HepG2 (cell line): ENCODE results near the gene LRRIQ4. TPM values are rescaled to one million over a fixed set of nuclear protein-coding genes. Genes with fewer than 3 reads are reported as not detected.

Experiments used
- ATAC-seq: fragments of 200-7000 bp; cut with Tn5 transposase; 3 replicates; pipeline ENCODE4 v1.9.1; 2020; ENCODE audit warnings: mild to moderate bottlenecking, moderate library complexity
- BruUV-seq: library from RNA; stranded (reverse); fragments of 400-500 nt; replicated peaks from 2 replicates; lab custom pipeline; 2021; lab: Mats Ljungman, UMichigan
- CTCF ChIA-PET: fragments of 300-600 bp; formaldehyde crosslinking; extraction: SDS; loops from one replicate; lab custom pipeline; 2021; ENCODE audit warnings: low total read pairs, inconsistent platforms, low intra/inter-chr PET ratio; lab: Yijun Ruan, JAX
- POLR2A ChIA-PET: fragments of 350-600 bp; sonication (Branson Sonifier 250); formaldehyde crosslinking; loops from one replicate; lab custom pipeline; 2020; ENCODE audit warnings: antibody characterized with exemption, inconsistent platforms; lab: Yijun Ruan, JAX
- DNase-seq: peaks from one replicate; pipeline ENCODE4 v3.0.0-alpha.2; 2015; ENCODE audit warnings: low spot score
- FAIRE-seq: peaks from 3 replicates; lab custom pipeline; 2011; peaks lifted over from hg19 to GRCh38; lab: Jason Lieb, UNC
- H2AFZ ChIP-seq: one replicate; pipeline ENCODE4 v1.6.1; 2011; ENCODE audit warnings: low read length, inconsistent platforms
- H3K27ac ChIP-seq: fragments of 300-600 bp; 3 replicates; pipeline ENCODE4 v1.8.0; 2011; ENCODE audit warnings: mixed run types, mild to moderate bottlenecking, mixed read lengths, low read length, inconsistent platforms; ENCODE audit not compliant: insufficient read depth; ENCODE audit errors: extremely low read length
- H3K27me3 ChIP-seq, 2 experiments: fragments of 200-600 bp in 1 of 2; 2 replicates in 1 of 2; 3 replicates in 1 of 2; pipeline versions ENCODE4 v1.6.0 to v1.8.0; 2011; ENCODE audit warnings: low read length in 2 of 2, mild to moderate bottlenecking in 2 of 2, moderate library complexity in 2 of 2, inconsistent platforms in 1 of 2; ENCODE audit not compliant: insufficient read depth in 2 of 2, control insufficient read depth in 1 of 2
- H3K36me3 ChIP-seq, 2 experiments: fragments of 200-600 bp in 1 of 2; replicated peaks in 1 of 2; 2 replicates in 1 of 2; 3 replicates in 1 of 2; pipeline versions ENCODE4 v1.5.1 to v1.8.0; 2011; ENCODE audit warnings: low read length in 2 of 2, inconsistent platforms in 1 of 2; ENCODE audit not compliant: insufficient read depth in 2 of 2, control insufficient read depth in 1 of 2
- H3K4me1 ChIP-seq: 2 replicates; pipeline ENCODE4 v1.5.1; 2012; ENCODE audit warnings: low read length, inconsistent platforms; ENCODE audit not compliant: insufficient read depth
- H3K4me2 ChIP-seq: 2 replicates; pipeline ENCODE4 v1.6.0; 2011; ENCODE audit warnings: low read depth, low read length, inconsistent platforms
- H3K4me3 ChIP-seq, 3 experiments: fragments of 200-600 bp in 1 of 3; sonication (generic), shearing (Covaris generic) in 1 of 3; replicated peaks in 1 of 3; 2 replicates each; pipeline ENCODE4 v1.5.1; 2011 to 2016; ENCODE audit warnings: low read length in 3 of 3, inconsistent platforms in 2 of 3, low read depth in 2 of 3, mild to moderate bottlenecking in 2 of 3, control low read depth in 1 of 3, mixed read lengths in 1 of 3; ENCODE audit not compliant: insufficient read depth in 1 of 3
- H3K79me2 ChIP-seq: one replicate; pipeline ENCODE4 v1.6.1; 2011; ENCODE audit warnings: low read length, inconsistent platforms; ENCODE audit not compliant: insufficient read depth
- H3K9ac ChIP-seq: 2 replicates; pipeline ENCODE4 v1.6.0; 2011; ENCODE audit warnings: mild to moderate bottlenecking, low read depth, low read length, inconsistent platforms; ENCODE audit not compliant: insufficient read depth
- H3K9me3 ChIP-seq: 2 replicates; pipeline ENCODE4 v1.5.1; 2012; ENCODE audit warnings: mild to moderate bottlenecking, low read length
- H4K20me1 ChIP-seq: 2 replicates; pipeline ENCODE4 v1.6.0; 2011; ENCODE audit warnings: inconsistent platforms, mild to moderate bottlenecking, low read length, moderate library complexity; ENCODE audit not compliant: insufficient read depth
- ESRRA ChIP-seq: sonication (generic); formaldehyde crosslinking; IDR thresholded peaks from 2 replicates; pipeline ENCODE4 v1.5.1; 2020; ENCODE audit warnings: mild to moderate bottlenecking, low read depth, missing genetic modification reagents
- HNF1A ChIP-seq, 2 experiments: sonication (generic) in 1 of 2; formaldehyde crosslinking in 1 of 2; IDR thresholded peaks; 2 replicates each; pipeline versions ENCODE4 v1.4.0 to v1.6.1; 2016 to 2020; ENCODE audit warnings: borderline replicate concordance in 1 of 2, low read depth in 1 of 2, mild to moderate bottlenecking in 1 of 2, missing genetic modification reagents in 1 of 2
- LCORL ChIP-seq, 2 experiments: fragments of 450-650 bp in 1 of 2; sonication (generic) in 1 of 2; formaldehyde crosslinking in 1 of 2; IDR thresholded peaks; 2 replicates each; pipeline versions ENCODE4 v1.5.0 to v1.6.1; 2017 to 2020; ENCODE audit warnings: antibody characterized with exemption in 1 of 2, missing genetic modification reagents in 1 of 2
- MAFK ChIP-seq, 2 experiments: IDR thresholded peaks in 1 of 2; conservative IDR thresholded peaks in 1 of 2; 2 replicates each; pipeline ENCODE4 v1.6.1; 2011; ENCODE audit warnings: improper control_type of control experiment in 2 of 2, low read length in 2 of 2
- MTF1 ChIP-seq: sonication (generic); formaldehyde crosslinking; IDR thresholded peaks from 2 replicates; pipeline ENCODE4 v1.5.0; 2020; ENCODE audit warnings: missing genetic modification reagents
- TAF1 ChIP-seq: sonication (generic); formaldehyde crosslinking; IDR thresholded peaks from 2 replicates; pipeline ENCODE4 v1.4.0; 2020; ENCODE audit warnings: missing genetic modification reagents
- TCF7 ChIP-seq: sonication (generic); IDR thresholded peaks from 2 replicates; pipeline ENCODE4 v1.6.1; 2016; ENCODE audit warnings: antibody characterized with exemption, low read depth
- YEATS2 ChIP-seq: sonication (generic); formaldehyde crosslinking; IDR thresholded peaks from 2 replicates; pipeline ENCODE4 v1.4.0; 2020; ENCODE audit warnings: missing genetic modification reagents, borderline replicate concordance
- ZFP37 ChIP-seq: sonication (generic); formaldehyde crosslinking; IDR thresholded peaks from 2 replicates; pipeline ENCODE4 v1.4.0; 2020; ENCODE audit warnings: missing genetic modification reagents, borderline replicate concordance
- WGBS: methylation state at CpG from one replicate; pipeline ENCODE4 v1.1.6; 2017; ENCODE audit warnings: low lambda C conversion rate; 5-methylcytosine and 5-hydroxymethylcytosine counted together
- in situ Hi-C: cut with HindIII; loops from 2 replicates; pipeline ENCODE4 v1.10.0; 2017; ENCODE audit warnings: low pct_unique_long_range_greater_than_20kb; ENCODE audit not compliant: extremely low pct_ligation_motif_present
- intact Hi-C: fragments of 100-400 bp; cut with micrococcal nuclease; formaldehyde crosslinking; loops from one replicate; pipeline ENCODE4 v1.10.0; 2022; ENCODE audit not compliant: unreplicated experiment
- polyA plus RNA-seq, 8 experiments: library from polyadenylated mRNA; depleted of rRNA in 3 of 8; stranded (reverse) in 7 of 8; unstranded in 1 of 8; fragments of >200 nt; fragmentation: Illumina TruSeq in 4 of 8; extraction: Trizol in 4 of 8; gene quantifications; 2 replicates each; pipeline versions ENCODE4 v1.2.1 to v1.2.3, GENCODE V29; 2011 to 2016; ENCODE audit warnings: low read depth in 4 of 8, missing spikeins in 1 of 8, mixed read lengths in 1 of 8; ENCODE audit not compliant: insufficient read depth in 1 of 8
- total RNA-seq, 5 experiments: library from RNA; depleted of rRNA; stranded (reverse); fragments of >200 nt; fragmentation: Illumina TruSeq; extraction: Trizol; gene quantifications; 2 replicates each; pipeline ENCODE4 v1.2.3, GENCODE V29; 2016; ENCODE audit warnings: low read depth in 1 of 5
- TF ChIP-seq, protein P1 (sequence below): sonication (generic); formaldehyde crosslinking; IDR thresholded peaks from 2 replicates; pipeline ENCODE4 v1.8.0; 2023; ENCODE audit warnings: mild to moderate bottlenecking, missing genetic modification reagents
- TF ChIP-seq, protein P2 (sequence below): sonication (generic); formaldehyde crosslinking; IDR thresholded peaks from 2 replicates; pipeline ENCODE4 v1.4.0; 2020; ENCODE audit warnings: low read depth, mild to moderate bottlenecking, missing genetic modification reagents

The LRRIQ4 gene
- total and polyA plus RNA-seq, 2 of the 13 experiments (the other 11 are each of a cell fraction or from before 2014, with no cell fraction given) = not detected

DNA sequence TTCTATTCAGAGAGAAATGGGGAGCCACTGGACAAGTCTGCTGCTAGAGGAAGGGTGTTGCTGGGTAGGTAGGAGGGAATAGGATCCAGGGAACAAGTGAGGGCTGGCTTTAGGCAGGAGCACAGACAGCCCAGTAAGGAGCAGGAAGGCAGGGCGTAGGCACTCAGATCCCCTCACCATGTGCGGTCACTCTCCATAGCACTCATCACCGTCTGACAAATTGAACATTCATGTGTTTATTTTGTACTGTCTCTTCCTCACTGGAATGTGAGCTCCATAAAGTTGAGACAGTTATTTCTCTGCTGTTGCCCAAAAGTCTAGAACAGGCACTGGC, 24.2 kb downstream of the LRRIQ4 start:
- no peaks in the 10 kb centered on the region for H3K79me2 ChIP-seq
- FAIRE-seq (no peak), ATAC-seq (no peak)
- BruUV-seq = no TSS peak
- H3K4me2 ChIP-seq = no peak overlapping the region
- H4K20me1 ChIP-seq = no peaks in the 10 kb centered on the region
- no peaks in the 10 kb centered on the region for H3K27me3 ChIP-seq
- no peak overlapping the region for H3K27ac ChIP-seq
- TF ChIP-seq HNF1A (IDR thresholded peaks at IDR 0.05; ENCODE audit: low read depth) = no peak
- no peak for TF ChIP-seq HNF1A (CRISPR knock-in tag; IDR thresholded peaks at IDR 0.05; ENCODE audit: borderline replicate concordance)
- no peak for TF ChIP-seq YEATS2
- no peak for TF ChIP-seq MAFK (conservative IDR thresholded peaks at IDR 0.05 in 1 of 2, IDR thresholded peaks at IDR 0.05 in 1 of 2; ENCODE audit: low read length in 2 of 2)
- TF ChIP-seq, all 625 proteins: peak for 0
- in situ Hi-C loops = no loop called here
- Histone ChIP-seq H3K9me3 (no peaks in the 10 kb centered on the region), H3K9ac (no peak overlapping the region), H3K4me3 (no peak overlapping the region), H3K36me3 (no peaks in the 10 kb centered on the region), H3K4me1 (no peaks in the 10 kb centered on the region), H2AFZ (no peak overlapping the region)
- WGBS = 68% methylated on average over 3 of the region's 3 CpGs
- POLR2A ChIA-PET = no interaction called here
- intact Hi-C loops = no loop called here
- no peak for DNase-seq
- CTCF ChIA-PET = no interaction called here

GRCh38 chr3:169838511-169839030, 25.9 kb downstream of the LRRIQ4 start:
- intact Hi-C loops = no loop called here
- POLR2A ChIA-PET = no interaction called here
- CTCF ChIA-PET = no interaction called here
- ATAC-seq (no peak), FAIRE-seq (no peak), DNase-seq (no peak)
- no peak overlapping the region for H3K4me3 ChIP-seq
- H3K79me2 ChIP-seq = no peaks in the 10 kb centered on the region
- H4K20me1 ChIP-seq = no peaks in the 10 kb centered on the region
- in situ Hi-C loops = no loop called here
- no peaks in the 10 kb centered on the region for H3K4me1 ChIP-seq
- no peaks in the 10 kb centered on the region for H3K36me3 ChIP-seq
- no peaks in the 10 kb centered on the region for H3K9me3 ChIP-seq
- no peaks in the 10 kb centered on the region for H3K27me3 ChIP-seq
- 0% methylated on average over 1 of the region's 1 CpG for WGBS
- no peak overlapping the region for H3K9ac ChIP-seq
- no peak overlapping the region for H2AFZ ChIP-seq
- no peak overlapping the region for H3K4me2 ChIP-seq
- no TSS peak for BruUV-seq
- no peak overlapping the region for H3K27ac ChIP-seq
- TF ChIP-seq ZFP37 (no peak), ESRRA (CRISPR knock-in tag) (no peak), MTF1 (no peak), TAF1 (CRISPR knock-in tag) (no peak), TCF7 (no peak), LCORL (IDR thresholded peaks at IDR 0.05) (no peak), LCORL (CRISPR knock-in tag; IDR thresholded peaks at IDR 0.05) (no peak)
- TF ChIP-seq, protein P1, sequence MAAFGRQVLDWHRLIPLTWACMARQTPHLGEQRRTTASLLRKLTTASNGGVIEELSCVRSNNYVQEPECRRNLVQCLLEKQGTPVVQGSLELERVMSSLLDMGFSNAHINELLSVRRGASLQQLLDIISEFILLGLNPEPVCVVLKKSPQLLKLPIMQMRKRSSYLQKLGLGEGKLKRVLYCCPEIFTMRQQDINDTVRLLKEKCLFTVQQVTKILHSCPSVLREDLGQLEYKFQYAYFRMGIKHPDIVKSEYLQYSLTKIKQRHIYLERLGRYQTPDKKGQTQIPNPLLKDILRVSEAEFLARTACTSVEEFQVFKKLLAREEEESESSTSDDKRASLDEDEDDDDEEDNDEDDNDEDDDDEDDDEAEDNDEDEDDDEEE = no peak
- TF ChIP-seq, protein P2, sequence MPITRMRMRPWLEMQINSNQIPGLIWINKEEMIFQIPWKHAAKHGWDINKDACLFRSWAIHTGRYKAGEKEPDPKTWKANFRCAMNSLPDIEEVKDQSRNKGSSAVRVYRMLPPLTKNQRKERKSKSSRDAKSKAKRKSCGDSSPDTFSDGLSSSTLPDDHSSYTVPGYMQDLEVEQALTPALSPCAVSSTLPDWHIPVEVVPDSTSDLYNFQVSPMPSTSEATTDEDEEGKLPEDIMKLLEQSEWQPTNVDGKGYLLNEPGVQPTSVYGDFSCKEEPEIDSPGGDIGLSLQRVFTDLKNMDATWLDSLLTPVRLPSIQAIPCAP = no peak
